Transverse colon (tissue), 4 donors: ENCODE results near the gene ENGASE. TPM values are rescaled to one million over a fixed set of nuclear protein-coding genes. Genes with fewer than 3 reads are reported as not detected.

Experiments
- DNase-seq: peaks from one replicate; pipeline ENCODE4 v3.0.0-alpha.2; 2019
- H3K27ac ChIP-seq, 4 donors: fragments of 200-600 bp; sonication (generic); 2 replicates each; pipeline ENCODE4 v1.5.1; 2016 to 2018; ENCODE audit warnings: inconsistent platforms in 4 of 4
- H3K27me3 ChIP-seq: fragments of 200-600 bp; sonication (generic); 2 replicates; pipeline ENCODE4 v1.5.1; 2017; ENCODE audit warnings: inconsistent platforms
- H3K36me3 ChIP-seq, 4 donors: fragments of 200-600 bp; sonication (generic); 2 replicates each; pipeline ENCODE4 v1.5.1; 2017 to 2019; ENCODE audit warnings: inconsistent platforms in 4 of 4
- H3K4me1 ChIP-seq, 4 donors: fragments of 200-600 bp; sonication (generic); 2 replicates each; pipeline ENCODE4 v1.5.1; 2017 to 2020; ENCODE audit warnings: inconsistent platforms in 4 of 4
- H3K4me3 ChIP-seq, 4 donors: fragments of 200-600 bp; sonication (generic); 1 replicate in 1 of 4; 2 replicates in 3 of 4; pipeline versions ENCODE4 v1.5.1 to v1.6.1; 2017 to 2019; ENCODE audit warnings: inconsistent platforms in 4 of 4
- H3K9me3 ChIP-seq, 2 donors: fragments of 200-600 bp; sonication (generic); 2 replicates each; pipeline ENCODE4 v1.5.1; 2017 to 2019; ENCODE audit warnings: inconsistent platforms in 2 of 2
- CTCF ChIP-seq, 5 experiments: fragments of 200-600 bp in 3 of 5; fragments of 450-650 bp in 2 of 5; sonication (generic) in 3 of 5; IDR thresholded peaks; 1 replicate in 2 of 5; 2 replicates in 3 of 5; pipeline ENCODE4 v1.5.1; 2016 to 2017; ENCODE audit warnings: antibody characterized with exemption in 5 of 5, inconsistent platforms in 3 of 5, mild to moderate bottlenecking in 2 of 5, moderate library complexity in 1 of 5
- EP300 ChIP-seq: sonication (generic); formaldehyde crosslinking; IDR thresholded peaks from one replicate; pipeline ENCODE4 v1.6.1; 2017; ENCODE audit warnings: antibody characterized with exemption, low read depth
- POLR2A ChIP-seq: fragments of 450-650 bp; IDR thresholded peaks from one replicate; pipeline ENCODE4 v1.6.1; 2016; ENCODE audit warnings: antibody characterized with exemption, mild to moderate bottlenecking, moderate library complexity
- POLR2AphosphoS5 ChIP-seq, 3 donors: sonication (generic); formaldehyde crosslinking; IDR thresholded peaks; one replicate each; pipeline ENCODE4 v1.6.1; 2016; ENCODE audit warnings: antibody characterized with exemption in 3 of 3
- WGBS, 2 donors: methylation state at CpG; one replicate each; pipeline ENCODE4 v1.1.5; 2018; ENCODE audit warnings: low coverage in 1 of 2; 5-methylcytosine and 5-hydroxymethylcytosine counted together
- in situ Hi-C, 4 donors: fragments of 200-750 bp; cut with MboI; loops; one replicate each; pipeline versions ENCODE4 v1.15.0 to v1.15.1; 2017; ENCODE audit warnings: low sequenced_read_pairs in 3 of 4, low pct_ligation_motif_present in 1 of 4, low pct_unique_long_range_greater_than_20kb in 1 of 4
- intact Hi-C: fragments of 100-400 bp; cut with DNase I; formaldehyde crosslinking; loops from one replicate; pipeline ENCODE4 v1.15.1; 2023; ENCODE audit warnings: low total_unique reads
- total RNA-seq, 4 donors: library from RNA; depleted of rRNA; stranded (reverse); fragments of >200 nt; gene quantifications; one replicate each; pipeline ENCODE4 v1.1.0, GENCODE V29; 2016

ENGASE gene
- total RNA-seq, 4 donors from 2014 or later = 74.7 to 335 (median 121) TPM

GRCh38 chr17:79050551-79050950 lies 24.1 kb upstream of the ENGASE start:
- peaks cover 0 to 3% (median 0%) of the 10 kb centered on the region in 4 donors for H3K4me1 ChIP-seq
- H3K4me3 ChIP-seq = no peak overlapping the region
- intact Hi-C loops = loop anchor here (10.0 kb wide), 1 partner anchor 996 kb away; no protein-coding TSS in a partner anchor
- peaks cover 4 to 9% of the 10 kb centered on the region in 2 donors for H3K9me3 ChIP-seq
- 81% methylated on average over 6 of the region's 6 CpGs; no CpG with 5 or more reads in 1 of the 2 donors for WGBS, 2 donors
- H3K36me3 ChIP-seq = no peaks in the 10 kb centered on the region
- no peaks in the 10 kb centered on the region for H3K27me3 ChIP-seq
- no peak for DNase-seq
- in situ Hi-C loops = loop anchor here in 3 of 4 donors (10.0 to 25.0 kb wide), 2 partner anchors 337 to 344 kb away; no protein-coding TSS in a partner anchor
- TF ChIP-seq POLR2AphosphoS5 (IDR thresholded peaks at IDR 0.05) (no peak), CTCF (IDR thresholded peaks at IDR 0.05) (no peak), EP300 (no peak), POLR2A (no peak)
- H3K27ac ChIP-seq = no peak overlapping the region

- Histone ChIP-seq H3K36me3 (no peaks in the 10 kb centered on the region), H3K4me1 (peaks cover 0 to 3% (median 0%) of the 10 kb centered on the region in 4 donors), H3K27me3 (no peaks in the 10 kb centered on the region), H3K27ac (no peak overlapping the region), H3K4me3 (no peak overlapping the region), H3K9me3 (peaks cover 4 to 9% of the 10 kb centered on the region in 2 donors)
- in situ Hi-C loops (loop anchor here in 3 of 4 donors (10.0 to 25.0 kb wide), 2 partner anchors 336 to 343 kb away; no protein-coding TSS in a partner anchor), intact Hi-C loops (loop anchor here (10.0 kb wide), 1 partner anchor 997 kb away; no protein-coding TSS in a partner anchor)
- no peak for DNase-seq
- no peak for TF ChIP-seq EP300
- no peak for TF ChIP-seq POLR2A
- no peak for TF ChIP-seq POLR2AphosphoS5 (IDR thresholded peaks at IDR 0.05)
- no peak for TF ChIP-seq CTCF (IDR thresholded peaks at IDR 0.05)
- 87% methylated on average over 6 of the region's 6 CpGs; no CpG with 5 or more reads in 1 of the 2 donors for WGBS, 2 donors
Observed at GRCh38 chr17:79051306-79051705, 23.3 kb upstream of the ENGASE start.

GRCh38 chr17:79052131-79052530 lies 22.5 kb upstream of the ENGASE start:
- in situ Hi-C loops = loop anchor here in 3 of 4 donors (10.0 to 25.0 kb wide), 2 partner anchors 335 to 343 kb away; no protein-coding TSS in a partner anchor
- no peak for DNase-seq
- H3K4me3 ChIP-seq = no peak overlapping the region
- intact Hi-C loops = loop anchor here (10.0 kb wide), 1 partner anchor 997 kb away; no protein-coding TSS in a partner anchor
- WGBS, 2 donors = 50 to 74% methylated on average over 1 of the region's 1 CpG
- no peak for TF ChIP-seq EP300
- TF ChIP-seq CTCF (IDR thresholded peaks at IDR 0.05) = no peak
- no peak for TF ChIP-seq POLR2A
- no peak for TF ChIP-seq POLR2AphosphoS5 (IDR thresholded peaks at IDR 0.05)
- H3K4me1 ChIP-seq = peaks cover 0 to 3% (median 0%) of the 10 kb centered on the region in 4 donors
- no peaks in the 10 kb centered on the region for H3K27me3 ChIP-seq
- no peaks in the 10 kb centered on the region for H3K36me3 ChIP-seq
- H3K27ac ChIP-seq = no peak overlapping the region
- peaks cover 4 to 9% of the 10 kb centered on the region in 2 donors for H3K9me3 ChIP-seq

GRCh38 chr17:79053251-79053925 lies 21.2 kb upstream of the ENGASE start:
- no peak for DNase-seq
- Histone ChIP-seq H3K4me3 (no peak overlapping the region), H3K36me3 (no peaks in the 10 kb centered on the region), H3K27ac (no peak overlapping the region), H3K27me3 (no peaks in the 10 kb centered on the region), H3K9me3 (peaks cover 4 to 9% of the 10 kb centered on the region in 2 donors), H3K4me1 (no peaks in the 10 kb centered on the region)
- 77 to 83% methylated on average over 1 to 2 of the region's 2 CpGs for WGBS, 2 donors
- in situ Hi-C loops = loop anchor here in 3 of 4 donors (10.0 to 25.0 kb wide), 2 partner anchors 334 to 341 kb away; no protein-coding TSS in a partner anchor
- TF ChIP-seq POLR2A = no peak
- TF ChIP-seq POLR2AphosphoS5 (IDR thresholded peaks at IDR 0.05) = no peak
- no peak for TF ChIP-seq EP300
- no peak for TF ChIP-seq CTCF (IDR thresholded peaks at IDR 0.05)
- intact Hi-C loops = loop anchor here (10.0 kb wide), 1 partner anchor 999 kb away; no protein-coding TSS in a partner anchor
